ENCODE measurements around the gene RGS6. TPM values are rescaled to one million over a fixed set of nuclear protein-coding genes. Genes with fewer than 3 reads are reported as not detected.
A peak's percentile ranks its signal among the peaks of the same experiment; 100 is the strongest.

RGS6 gene
- total RNA-seq, 1 donor: not detected

DNA sequence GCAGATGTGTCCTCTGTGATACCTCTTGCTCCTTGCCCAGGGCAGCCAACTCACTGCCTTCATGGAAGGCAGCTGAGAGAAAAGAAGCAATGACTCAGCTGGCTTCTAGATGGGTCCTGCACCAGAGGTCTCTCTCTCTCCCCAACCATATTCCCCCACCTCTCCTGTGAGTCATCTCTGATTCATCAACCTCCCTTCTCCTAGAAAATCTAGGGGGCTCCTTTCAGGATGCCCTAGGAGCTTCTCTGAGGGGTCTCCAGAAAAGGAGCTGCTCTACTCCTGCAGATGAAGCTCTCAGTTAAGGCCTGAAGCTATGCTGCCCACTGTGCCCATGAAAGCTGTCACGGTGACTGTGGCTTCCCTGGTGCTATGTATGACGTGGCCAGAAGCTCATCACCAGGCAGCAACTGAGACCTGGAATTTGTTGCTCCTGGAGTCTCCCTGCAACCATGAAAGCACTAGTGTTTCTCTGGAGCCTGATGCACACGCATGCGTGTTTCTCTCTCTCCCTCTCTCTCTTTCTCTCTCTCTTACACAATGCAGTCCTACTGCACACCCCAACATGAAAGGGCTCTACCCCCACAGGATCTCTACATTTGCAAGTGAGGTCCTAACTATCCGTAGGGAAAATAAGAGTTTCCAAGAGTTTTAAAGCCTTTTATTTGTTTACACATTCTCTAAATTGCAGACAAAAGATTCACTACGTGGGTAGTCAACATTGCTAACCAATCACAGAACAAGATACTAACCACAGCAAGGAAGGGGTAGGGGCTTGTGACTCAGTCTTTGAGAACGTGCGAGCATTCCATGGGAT is 676.4 kb downstream of the RGS6 start:
- peak overlapping the region; percentile 53 for H3K4me2 ChIP-seq (ENCODE audit: insufficient read depth, low read length)
- H3K36me3 ChIP-seq (ENCODE audit: insufficient read depth, low read length): no peaks in the 10 kb centered on the region
- peak; percentile 99 for DNase-seq (ENCODE audit: insufficient read length, low spot score, missing footprints)
- peaks cover 25% of the 10 kb centered on the region for H3K4me1 ChIP-seq (ENCODE audit: insufficient read depth, low read length)
- no peaks in the 10 kb centered on the region for H3K27me3 ChIP-seq (ENCODE audit: insufficient read depth, low read length)
- H4K20me1 ChIP-seq (ENCODE audit: insufficient read depth, low read length): no peaks in the 10 kb centered on the region
- TF ChIP-seq, protein P1, sequence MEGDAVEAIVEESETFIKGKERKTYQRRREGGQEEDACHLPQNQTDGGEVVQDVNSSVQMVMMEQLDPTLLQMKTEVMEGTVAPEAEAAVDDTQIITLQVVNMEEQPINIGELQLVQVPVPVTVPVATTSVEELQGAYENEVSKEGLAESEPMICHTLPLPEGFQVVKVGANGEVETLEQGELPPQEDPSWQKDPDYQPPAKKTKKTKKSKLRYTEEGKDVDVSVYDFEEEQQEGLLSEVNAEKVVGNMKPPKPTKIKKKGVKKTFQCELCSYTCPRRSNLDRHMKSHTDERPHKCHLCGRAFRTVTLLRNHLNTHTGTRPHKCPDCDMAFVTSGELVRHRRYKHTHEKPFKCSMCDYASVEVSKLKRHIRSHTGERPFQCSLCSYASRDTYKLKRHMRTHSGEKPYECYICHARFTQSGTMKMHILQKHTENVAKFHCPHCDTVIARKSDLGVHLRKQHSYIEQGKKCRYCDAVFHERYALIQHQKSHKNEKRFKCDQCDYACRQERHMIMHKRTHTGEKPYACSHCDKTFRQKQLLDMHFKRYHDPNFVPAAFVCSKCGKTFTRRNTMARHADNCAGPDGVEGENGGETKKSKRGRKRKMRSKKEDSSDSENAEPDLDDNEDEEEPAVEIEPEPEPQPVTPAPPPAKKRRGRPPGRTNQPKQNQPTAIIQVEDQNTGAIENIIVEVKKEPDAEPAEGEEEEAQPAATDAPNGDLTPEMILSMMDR (IDR thresholded peaks at IDR 0.05; ENCODE audit: extremely low read depth, low read depth, low read length): no peak
- H3K27ac ChIP-seq (ENCODE audit: low read depth, low read length): peak overlapping the region; percentile 80
- H3K79me2 ChIP-seq (ENCODE audit: insufficient read depth, low read length): no peaks in the 10 kb centered on the region
- H2AFZ ChIP-seq (ENCODE audit: low read length): peak overlapping the region; percentile 3
- H3K9me3 ChIP-seq (ENCODE audit: low read depth, low read length): no peaks in the 10 kb centered on the region
- H3K4me3 ChIP-seq (ENCODE audit: insufficient read depth, low read length): no peak overlapping the region

DNA sequence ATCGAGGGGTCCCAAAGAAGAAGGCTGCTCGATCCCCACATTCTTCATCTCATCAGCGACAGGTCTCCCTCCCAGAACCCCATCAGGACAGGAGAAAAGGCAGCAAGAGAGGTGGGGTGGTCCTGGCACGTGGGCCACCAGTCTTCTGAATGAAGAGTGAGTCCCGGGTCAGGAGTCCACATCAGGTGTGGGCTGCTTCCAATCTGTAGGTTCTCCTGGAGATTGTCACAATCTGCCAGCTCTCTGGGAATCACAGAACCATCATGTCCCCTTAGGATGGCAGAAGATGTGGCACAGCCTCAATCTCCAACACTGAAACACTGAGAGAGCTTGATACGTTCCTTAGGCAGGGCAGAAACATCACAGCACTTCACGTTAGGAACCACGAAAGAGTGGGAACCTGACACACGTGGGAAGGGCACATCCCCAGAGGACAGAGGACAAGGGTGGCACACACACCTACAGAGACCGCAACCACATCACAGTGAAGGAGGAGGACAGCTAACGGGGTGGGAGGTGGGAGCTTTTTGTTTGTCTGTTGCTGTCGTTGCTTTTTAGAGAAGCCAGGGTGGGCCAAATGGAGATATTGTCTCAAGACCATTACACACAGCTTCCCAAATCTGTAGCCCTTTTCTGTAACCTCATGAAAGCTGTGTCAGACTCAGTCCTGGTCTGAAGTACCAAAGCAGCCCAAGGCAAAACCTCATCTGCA is 677.1 kb downstream of the RGS6 start:
- H2AFZ ChIP-seq (ENCODE audit: low read length): peak overlapping the region; percentile 3
- H3K4me2 ChIP-seq (ENCODE audit: insufficient read depth, low read length): no peak overlapping the region
- H3K79me2 ChIP-seq (ENCODE audit: insufficient read depth, low read length): no peaks in the 10 kb centered on the region
- no peak overlapping the region for H3K4me3 ChIP-seq (ENCODE audit: insufficient read depth, low read length)
- H3K27me3 ChIP-seq (ENCODE audit: insufficient read depth, low read length): no peaks in the 10 kb centered on the region
- peak; percentile 87 for DNase-seq (ENCODE audit: insufficient read length, low spot score, missing footprints)
- H3K27ac ChIP-seq (ENCODE audit: low read depth, low read length): peak overlapping the region; percentile 80
- H3K36me3 ChIP-seq (ENCODE audit: insufficient read depth, low read length): no peaks in the 10 kb centered on the region
- no peaks in the 10 kb centered on the region for H3K9me3 ChIP-seq (ENCODE audit: low read depth, low read length)
- TF ChIP-seq, protein P1 (IDR thresholded peaks at IDR 0.05; ENCODE audit: extremely low read depth, low read depth, low read length): no peak
- no peaks in the 10 kb centered on the region for H4K20me1 ChIP-seq (ENCODE audit: insufficient read depth, low read length)
- peaks cover 25% of the 10 kb centered on the region for H3K4me1 ChIP-seq (ENCODE audit: insufficient read depth, low read length)

DNA sequence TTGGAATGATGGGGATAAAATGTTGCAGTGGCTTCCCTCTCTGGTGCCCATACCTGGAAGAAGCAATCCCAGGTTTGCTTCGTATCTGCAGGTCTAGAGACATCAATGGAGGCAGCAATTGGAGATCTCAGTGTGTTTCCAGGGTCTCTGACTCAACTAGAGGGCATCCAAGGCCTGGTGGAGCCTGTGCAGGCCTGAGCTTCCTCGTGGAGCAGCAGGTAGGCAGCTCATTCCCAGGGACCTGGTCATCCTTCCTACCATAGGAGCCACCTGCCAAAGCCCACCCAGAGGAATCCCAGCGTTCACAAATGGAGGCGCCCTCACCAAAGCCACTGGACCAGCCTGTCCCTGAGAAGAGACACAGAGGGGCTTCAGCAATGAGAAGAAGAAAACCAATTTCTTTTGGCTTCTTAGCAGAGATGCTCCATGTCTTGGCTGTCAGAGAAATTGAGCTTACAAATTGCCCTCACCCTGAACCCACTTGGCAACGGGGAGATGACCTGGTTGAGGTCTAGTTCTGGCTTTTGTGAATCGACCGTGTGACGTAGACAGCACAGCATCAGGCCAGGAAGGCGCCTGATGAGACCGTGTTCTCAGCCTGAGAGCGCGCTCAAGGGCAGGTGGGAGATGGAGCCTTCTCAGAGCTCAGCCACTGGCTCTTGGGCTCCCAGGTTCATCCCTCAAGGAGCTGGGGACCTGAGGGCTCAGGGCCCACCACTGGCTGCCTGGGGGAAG is 678.0 kb downstream of the RGS6 start:
- Histone ChIP-seq H3K79me2 (ENCODE audit: insufficient read depth, low read length) (no peaks in the 10 kb centered on the region), H4K20me1 (ENCODE audit: insufficient read depth, low read length) (no peaks in the 10 kb centered on the region), H3K27ac (ENCODE audit: low read depth, low read length) (no peak overlapping the region), H3K4me1 (ENCODE audit: insufficient read depth, low read length) (peaks cover 28% of the 10 kb centered on the region), H3K36me3 (ENCODE audit: insufficient read depth, low read length) (no peaks in the 10 kb centered on the region), H2AFZ (ENCODE audit: low read length) (no peak overlapping the region), H3K4me2 (ENCODE audit: insufficient read depth, low read length) (no peak overlapping the region), H3K4me3 (ENCODE audit: insufficient read depth, low read length) (no peak overlapping the region), H3K27me3 (ENCODE audit: insufficient read depth, low read length) (no peaks in the 10 kb centered on the region), H3K9me3 (ENCODE audit: low read depth, low read length) (no peaks in the 10 kb centered on the region)
- DNase-seq (ENCODE audit: insufficient read length, low spot score, missing footprints): no peak
- TF ChIP-seq, protein P1 (IDR thresholded peaks at IDR 0.05; ENCODE audit: extremely low read depth, low read depth, low read length): no peak

Measured in osteoblast (primary cell).